ENCODE data around the gene MEGF8.
A peak's percentile ranks its signal among the peaks of the same experiment; 100 is the strongest.

- TF ChIP-seq LRRFIP1 (CRISPR knock-in tag; conservative IDR thresholded peaks at IDR 0.05) (no peak), CTCF (CRISPR knock-in tag; IDR thresholded peaks at IDR 0.05) (no peak), ESRRA (CRISPR knock-in tag; IDR thresholded peaks at IDR 0.05; ENCODE audit: low read depth) (no peak), TFDP2 (CRISPR knock-in tag; IDR thresholded peaks at IDR 0.05) (no peak), SETDB1 (CRISPR knock-in tag; IDR thresholded peaks at IDR 0.05; ENCODE audit: borderline replicate concordance) (no peak), TRIM22 (IDR thresholded peaks at IDR 0.05) (no peak), POLR2AphosphoS5 (IDR thresholded peaks at IDR 0.05; ENCODE audit: low read depth, low read length) (no peak), SP140L (CRISPR knock-in tag; IDR thresholded peaks at IDR 0.05; ENCODE audit: borderline replicate concordance) (no peak), POLR2A (IDR thresholded peaks at IDR 0.05; ENCODE audit: insufficient read depth in 1 of 2, low read depth in 2 of 2, low read length in 2 of 2) (no peak), ZNF44 (CRISPR knock-in tag; IDR thresholded peaks at IDR 0.05) (no peak)
- TF ChIP-seq, protein P1, sequence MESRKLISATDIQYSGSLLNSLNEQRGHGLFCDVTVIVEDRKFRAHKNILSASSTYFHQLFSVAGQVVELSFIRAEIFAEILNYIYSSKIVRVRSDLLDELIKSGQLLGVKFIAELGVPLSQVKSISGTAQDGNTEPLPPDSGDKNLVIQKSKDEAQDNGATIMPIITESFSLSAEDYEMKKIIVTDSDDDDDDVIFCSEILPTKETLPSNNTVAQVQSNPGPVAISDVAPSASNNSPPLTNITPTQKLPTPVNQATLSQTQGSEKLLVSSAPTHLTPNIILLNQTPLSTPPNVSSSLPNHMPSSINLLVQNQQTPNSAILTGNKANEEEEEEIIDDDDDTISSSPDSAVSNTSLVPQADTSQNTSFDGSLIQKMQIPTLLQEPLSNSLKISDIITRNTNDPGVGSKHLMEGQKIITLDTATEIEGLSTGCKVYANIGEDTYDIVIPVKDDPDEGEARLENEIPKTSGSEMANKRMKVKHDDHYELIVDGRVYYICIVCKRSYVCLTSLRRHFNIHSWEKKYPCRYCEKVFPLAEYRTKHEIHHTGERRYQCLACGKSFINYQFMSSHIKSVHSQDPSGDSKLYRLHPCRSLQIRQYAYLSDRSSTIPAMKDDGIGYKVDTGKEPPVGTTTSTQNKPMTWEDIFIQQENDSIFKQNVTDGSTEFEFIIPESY (CRISPR knock-in tag; IDR thresholded peaks at IDR 0.05), result peak; percentile 16; the same call in 1 of the 2 replicates
- TF ChIP-seq, protein P2, sequence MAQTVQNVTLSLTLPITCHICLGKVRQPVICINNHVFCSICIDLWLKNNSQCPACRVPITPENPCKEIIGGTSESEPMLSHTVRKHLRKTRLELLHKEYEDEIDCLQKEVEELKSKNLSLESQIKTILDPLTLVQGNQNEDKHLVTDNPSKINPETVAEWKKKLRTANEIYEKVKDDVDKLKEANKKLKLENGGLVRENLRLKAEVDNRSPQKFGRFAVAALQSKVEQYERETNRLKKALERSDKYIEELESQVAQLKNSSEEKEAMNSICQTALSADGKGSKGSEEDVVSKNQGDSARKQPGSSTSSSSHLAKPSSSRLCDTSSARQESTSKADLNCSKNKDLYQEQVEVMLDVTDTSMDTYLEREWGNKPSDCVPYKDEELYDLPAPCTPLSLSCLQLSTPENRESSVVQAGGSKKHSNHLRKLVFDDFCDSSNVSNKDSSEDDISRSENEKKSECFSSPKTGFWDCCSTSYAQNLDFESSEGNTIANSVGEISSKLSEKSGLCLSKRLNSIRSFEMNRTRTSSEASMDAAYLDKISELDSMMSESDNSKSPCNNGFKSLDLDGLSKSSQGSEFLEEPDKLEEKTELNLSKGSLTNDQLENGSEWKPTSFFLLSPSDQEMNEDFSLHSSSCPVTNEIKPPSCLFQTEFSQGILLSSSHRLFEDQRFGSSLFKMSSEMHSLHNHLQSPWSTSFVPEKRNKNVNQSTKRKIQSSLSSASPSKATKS (CRISPR knock-in tag; IDR thresholded peaks at IDR 0.05), result no peak
- TF ChIP-seq, protein P3, sequence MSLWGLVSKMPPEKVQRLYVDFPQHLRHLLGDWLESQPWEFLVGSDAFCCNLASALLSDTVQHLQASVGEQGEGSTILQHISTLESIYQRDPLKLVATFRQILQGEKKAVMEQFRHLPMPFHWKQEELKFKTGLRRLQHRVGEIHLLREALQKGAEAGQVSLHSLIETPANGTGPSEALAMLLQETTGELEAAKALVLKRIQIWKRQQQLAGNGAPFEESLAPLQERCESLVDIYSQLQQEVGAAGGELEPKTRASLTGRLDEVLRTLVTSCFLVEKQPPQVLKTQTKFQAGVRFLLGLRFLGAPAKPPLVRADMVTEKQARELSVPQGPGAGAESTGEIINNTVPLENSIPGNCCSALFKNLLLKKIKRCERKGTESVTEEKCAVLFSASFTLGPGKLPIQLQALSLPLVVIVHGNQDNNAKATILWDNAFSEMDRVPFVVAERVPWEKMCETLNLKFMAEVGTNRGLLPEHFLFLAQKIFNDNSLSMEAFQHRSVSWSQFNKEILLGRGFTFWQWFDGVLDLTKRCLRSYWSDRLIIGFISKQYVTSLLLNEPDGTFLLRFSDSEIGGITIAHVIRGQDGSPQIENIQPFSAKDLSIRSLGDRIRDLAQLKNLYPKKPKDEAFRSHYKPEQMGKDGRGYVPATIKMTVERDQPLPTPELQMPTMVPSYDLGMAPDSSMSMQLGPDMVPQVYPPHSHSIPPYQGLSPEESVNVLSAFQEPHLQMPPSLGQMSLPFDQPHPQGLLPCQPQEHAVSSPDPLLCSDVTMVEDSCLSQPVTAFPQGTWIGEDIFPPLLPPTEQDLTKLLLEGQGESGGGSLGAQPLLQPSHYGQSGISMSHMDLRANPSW (CRISPR knock-in tag; IDR thresholded peaks at IDR 0.05; ENCODE audit: borderline replicate concordance), result no peak
- TF ChIP-seq, protein P4, sequence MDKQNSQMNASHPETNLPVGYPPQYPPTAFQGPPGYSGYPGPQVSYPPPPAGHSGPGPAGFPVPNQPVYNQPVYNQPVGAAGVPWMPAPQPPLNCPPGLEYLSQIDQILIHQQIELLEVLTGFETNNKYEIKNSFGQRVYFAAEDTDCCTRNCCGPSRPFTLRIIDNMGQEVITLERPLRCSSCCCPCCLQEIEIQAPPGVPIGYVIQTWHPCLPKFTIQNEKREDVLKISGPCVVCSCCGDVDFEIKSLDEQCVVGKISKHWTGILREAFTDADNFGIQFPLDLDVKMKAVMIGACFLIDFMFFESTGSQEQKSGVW (CRISPR knock-in tag; IDR thresholded peaks at IDR 0.05; ENCODE audit: borderline replicate concordance), result no peak
Measured at GRCh38 chr19:42288881-42289555, 36.4 kb upstream of the MEGF8 start.
